NCI-H2196 (cell line): ENCODE results near the gene ANKRD10.

Source experiments
- DNase-seq: peaks from one replicate; lab custom pipeline; 2025; ENCODE audit not compliant: unreplicated experiment; lab: John Stamatoyannopoulos, UW

The ANKRD10 gene

DNA sequence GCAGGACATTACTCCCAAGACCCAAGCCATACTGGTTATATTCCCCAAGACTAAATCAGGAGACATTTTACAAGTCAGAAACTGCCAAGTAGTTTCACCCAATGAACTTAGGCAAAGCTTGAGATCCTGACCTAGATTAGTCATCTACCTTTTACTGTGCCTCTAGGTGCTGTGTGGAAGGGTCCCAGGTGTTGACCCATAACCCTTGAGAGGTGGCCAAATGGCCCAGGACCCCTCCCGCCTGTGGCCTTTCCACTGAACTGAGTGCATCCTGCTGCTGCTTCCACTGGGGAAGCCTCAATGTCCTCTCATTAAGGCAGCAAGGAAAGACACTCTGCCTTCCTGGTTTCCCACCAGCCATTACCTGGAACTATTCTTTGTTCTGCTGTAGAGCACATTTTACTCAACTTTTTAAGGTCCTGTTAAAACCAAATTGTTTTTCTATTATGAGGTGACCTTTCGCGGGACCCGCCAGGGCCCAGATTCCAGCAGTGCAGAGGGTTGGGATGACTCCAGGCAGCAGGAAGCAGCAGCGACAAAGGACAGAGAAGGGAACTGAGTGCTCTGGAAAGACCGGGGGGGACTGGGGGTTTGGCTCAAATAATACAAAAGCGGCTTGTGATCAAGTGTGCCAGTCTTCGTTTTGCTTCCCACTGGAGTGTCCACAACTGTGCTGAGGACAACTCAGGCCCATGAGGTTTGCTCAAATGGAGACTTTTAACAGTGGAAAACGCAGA is 27.1 kb downstream of the ANKRD10 start:
- DNase-seq: no peak

- no peak for DNase-seq
Measured at GRCh38 chr13:110886870-110887596, 27.8 kb downstream of the ANKRD10 start.

DNA sequence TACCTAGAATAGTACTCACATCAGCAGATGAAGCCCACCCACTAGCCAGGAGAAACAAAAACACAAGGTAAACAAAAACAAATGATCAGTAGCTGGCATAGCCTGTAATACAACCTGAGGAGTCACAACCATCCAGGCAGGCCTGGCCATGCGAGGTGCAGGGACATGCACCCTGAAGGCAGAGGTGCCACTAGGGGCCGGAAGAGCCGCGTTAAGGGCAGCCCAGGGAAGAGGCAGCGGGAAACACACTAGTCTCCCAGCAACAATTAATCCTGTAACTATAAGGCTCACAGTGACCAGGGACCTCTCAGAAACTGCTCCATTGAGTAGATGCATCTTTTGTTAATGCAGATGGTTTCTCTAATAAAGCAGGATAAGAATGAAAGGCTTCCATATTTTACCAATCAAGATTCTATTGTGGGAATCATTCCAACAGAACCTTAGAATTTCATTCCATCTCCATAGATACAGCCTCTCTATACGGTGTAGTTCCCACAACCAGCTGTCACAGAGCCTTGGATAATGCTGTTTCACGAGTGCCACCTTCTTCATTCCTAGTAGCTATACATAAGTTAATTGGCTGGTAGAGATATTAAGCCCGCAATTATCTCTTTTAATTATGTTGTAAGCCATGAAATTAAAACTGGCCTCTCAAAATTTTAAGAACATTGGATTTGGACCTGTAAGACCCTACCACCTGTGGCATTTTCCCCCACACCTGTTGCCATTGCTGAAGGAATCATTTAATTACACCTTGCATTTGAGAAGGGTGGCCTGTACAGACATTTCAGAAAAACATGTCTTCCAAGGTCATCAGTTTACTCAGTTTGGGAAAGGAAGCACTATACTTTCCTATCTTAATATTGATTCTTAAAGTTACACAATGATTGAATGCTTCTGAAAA is 28.7 kb downstream of the ANKRD10 start:
- no peak for DNase-seq

DNA sequence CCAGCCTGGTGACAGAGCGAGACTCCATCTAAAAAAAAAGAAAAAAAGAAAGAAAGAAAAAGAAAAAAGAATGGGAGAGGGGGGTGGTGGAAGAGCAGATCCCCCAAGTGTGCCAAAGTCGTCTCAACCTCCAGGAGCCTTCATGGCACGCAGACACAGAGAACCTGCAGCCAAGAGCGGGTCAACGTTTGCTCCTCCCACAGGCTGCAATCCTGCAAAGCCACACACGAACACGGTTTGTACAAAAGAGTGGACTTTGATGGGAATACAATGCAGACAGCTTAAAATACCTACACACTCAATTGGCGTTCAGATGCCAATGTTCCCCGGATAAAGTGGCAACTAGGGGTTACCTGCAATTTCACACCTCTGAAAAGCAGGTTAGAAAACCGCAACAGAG is 29.4 kb downstream of the ANKRD10 start:
- no peak for DNase-seq

- no peak for DNase-seq
Measured at GRCh38 chr13:110884517-110884916, 30.4 kb downstream of the ANKRD10 start.

- DNase-seq: no peak
Measured at GRCh38 chr13:110883542-110883941, 31.3 kb downstream of the ANKRD10 start.

DNA sequence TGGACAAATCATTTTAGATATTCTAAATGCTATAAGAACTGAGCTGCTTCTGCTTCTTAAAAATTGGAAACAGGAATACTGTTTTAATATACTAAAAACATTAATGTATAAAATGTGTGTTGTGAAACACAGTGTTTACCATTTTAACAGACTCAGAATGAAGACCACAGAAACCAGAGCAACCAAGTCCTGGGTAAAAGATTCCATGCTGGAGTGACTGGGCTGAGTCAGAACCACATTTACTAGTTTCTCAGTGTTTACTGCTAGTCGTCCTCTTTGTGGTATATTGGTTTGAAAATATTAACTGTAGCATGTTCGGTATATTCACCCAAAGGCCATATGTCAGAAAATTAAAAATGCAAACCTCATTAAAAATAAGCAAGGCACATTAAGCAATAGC is 31.9 kb downstream of the ANKRD10 start:
- DNase-seq: no peak

- no peak for DNase-seq
Measured at GRCh38 chr13:110881839-110882627, 32.8 kb downstream of the ANKRD10 start.

DNA sequence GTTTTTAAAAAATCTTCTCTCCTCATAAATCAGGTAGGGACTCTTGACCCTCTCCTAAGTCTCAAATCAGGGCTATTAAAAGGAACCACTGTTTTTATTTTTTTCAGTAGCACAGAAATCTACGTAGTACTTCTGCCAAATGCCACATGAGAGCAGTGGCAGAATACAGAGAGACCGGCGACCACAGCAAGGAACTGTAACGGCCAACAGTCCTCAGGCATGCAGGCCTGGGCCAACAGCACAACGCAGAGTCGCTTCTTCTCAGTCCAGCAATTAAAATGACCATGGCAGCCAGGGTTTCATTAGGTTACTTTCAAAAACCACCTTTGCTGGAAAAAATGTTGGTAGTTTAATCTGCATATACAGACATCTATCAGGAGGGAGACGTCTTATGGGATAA is 34.2 kb downstream of the ANKRD10 start:
- no peak for DNase-seq

DNA sequence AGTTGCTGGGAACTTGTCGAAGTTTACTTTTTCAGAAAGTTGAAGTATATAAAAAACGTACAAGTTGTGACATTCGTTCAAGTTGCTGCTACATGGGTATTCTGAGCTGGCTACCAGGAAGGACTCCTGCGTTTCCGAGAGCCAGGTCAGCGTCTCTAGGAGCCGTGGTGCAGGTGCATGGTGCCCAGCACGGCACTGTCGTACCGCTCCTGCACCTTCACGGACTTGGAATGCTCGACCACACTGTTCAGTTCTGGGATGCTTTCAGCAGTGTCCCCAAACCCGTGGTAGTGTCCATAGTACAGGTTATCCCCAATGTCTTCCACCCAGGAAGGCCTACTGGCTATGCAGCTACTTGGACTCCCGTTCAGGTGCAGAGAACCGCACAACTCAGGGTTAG is 35.4 kb downstream of the ANKRD10 start:
- no peak for DNase-seq

DNA sequence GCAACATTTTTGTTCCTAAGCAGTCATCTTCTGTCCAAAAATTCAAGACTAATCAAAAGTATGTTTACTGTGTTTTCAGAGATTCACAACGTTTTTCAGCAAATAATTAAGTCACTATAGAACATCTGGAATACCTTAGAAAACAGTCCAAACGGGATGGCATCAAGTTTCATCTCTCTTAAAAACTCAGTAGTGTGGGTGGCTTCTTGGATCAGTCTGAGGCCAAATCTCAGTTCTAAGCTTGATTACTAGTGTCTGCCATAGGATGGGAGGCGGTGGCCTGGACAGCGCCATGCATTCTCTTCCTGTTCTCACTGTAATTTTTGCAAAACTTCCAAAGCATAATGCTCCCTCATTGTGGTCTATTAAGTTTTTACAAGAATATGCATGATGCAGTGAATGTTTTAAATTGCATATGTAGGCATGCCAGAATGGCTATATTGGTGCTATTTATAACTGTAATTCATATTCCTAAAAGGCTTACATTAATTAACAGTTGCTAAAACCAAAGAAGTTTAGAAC is 37.1 kb downstream of the ANKRD10 start:
- DNase-seq: no peak

GRCh38 chr13:110876609-110877008 is 38.3 kb downstream of the ANKRD10 start:
- DNase-seq: no peak

- no peak for DNase-seq
Measured at GRCh38 chr13:110875241-110875640, 39.6 kb downstream of the ANKRD10 start.

GRCh38 chr13:110874508-110874960 is 40.3 kb downstream of the ANKRD10 start:
- DNase-seq: peak; percentile 57

- DNase-seq: no peak
Measured at GRCh38 chr13:110873639-110874507, 41.0 kb downstream of the ANKRD10 start.

- no peak for DNase-seq
Measured at GRCh38 chr13:110872768-110873638, 41.9 kb downstream of the ANKRD10 start.

- DNase-seq: no peak
Measured at GRCh38 chr13:110872034-110872767, 42.7 kb downstream of the ANKRD10 start.
